GM21717 (cell line): ENCODE data around the gene RIC8B.

Experiments
- ATAC-seq: cut with Tn5 transposase; IDR thresholded peaks from one replicate; pipeline ENCODE4 v1.9.1; 2021; ENCODE audit warnings: mild to moderate bottlenecking, moderate library complexity; ENCODE audit not compliant: unreplicated experiment

RIC8B gene

GRCh38 chr12:106867651-106868050, 93.2 kb downstream of the RIC8B start:
- ATAC-seq: no peak

GRCh38 chr12:106868982-106869700, 94.7 kb downstream of the RIC8B start:
- no peak for ATAC-seq

GRCh38 chr12:106870116-106870515, 95.6 kb downstream of the RIC8B start:
- ATAC-seq: no peak

GRCh38 chr12:106871477-106871876, 97.0 kb downstream of the RIC8B start:
- no peak for ATAC-seq

GRCh38 chr12:106873983-106874382, 99.5 kb downstream of the RIC8B start:
- no peak for ATAC-seq

- no peak for ATAC-seq
Measured at GRCh38 chr12:106878804-106879203, 104.3 kb downstream of the RIC8B start.

GRCh38 chr12:106879612-106880011, 105.1 kb downstream of the RIC8B start:
- no peak for ATAC-seq

- ATAC-seq: no peak
Measured at GRCh38 chr12:106883426-106883825, 108.9 kb downstream of the RIC8B start.

- no peak for ATAC-seq
Measured at GRCh38 chr12:106885026-106885425, 110.5 kb downstream of the RIC8B start.

GRCh38 chr12:106885541-106886249, 111.2 kb downstream of the RIC8B start:
- ATAC-seq: no peak

GRCh38 chr12:106886932-106887331, 112.5 kb downstream of the RIC8B start:
- ATAC-seq: no peak

- no peak for ATAC-seq
Measured at GRCh38 chr12:106888348-106888970, 114.0 kb downstream of the RIC8B start.

- no peak for ATAC-seq
Measured at GRCh38 chr12:106889326-106889725, 114.8 kb downstream of the RIC8B start.

GRCh38 chr12:106889950-106890626, 115.6 kb downstream of the RIC8B start:
- no peak for ATAC-seq

- no peak for ATAC-seq
Measured at GRCh38 chr12:106892075-106892474, 117.6 kb downstream of the RIC8B start.

- ATAC-seq: no peak
Measured at GRCh38 chr12:106893451-106893850, 119.0 kb downstream of the RIC8B start.

- ATAC-seq: no peak
Measured at GRCh38 chr12:106894774-106895173, 120.3 kb downstream of the RIC8B start.

- ATAC-seq: no peak
Measured at GRCh38 chr12:106896603-106897002, 122.1 kb downstream of the RIC8B start.

GRCh38 chr12:106897082-106897481, 122.6 kb downstream of the RIC8B start:
- ATAC-seq: no peak

GRCh38 chr12:106897981-106898901, 123.8 kb downstream of the RIC8B start:
- ATAC-seq: no peak
